HEK293 (cell line): ENCODE data around the gene STPG3.
A peak's percentile ranks its signal among the peaks of the same experiment; 100 is the strongest.

Source experiments
- FEZF1 ChIP-seq: fragments of 450-650 bp; formaldehyde crosslinking; IDR thresholded peaks from 2 replicates; pipeline ENCODE4 v1.5.1; 2016; ENCODE audit warnings: missing biosample characterization, missing genetic modification characterization
- KLF9 ChIP-seq: fragments of 450-650 bp; formaldehyde crosslinking; IDR thresholded peaks from 2 replicates; pipeline ENCODE4 v1.5.1; 2016; ENCODE audit warnings: missing biosample characterization, missing genetic modification characterization, low read depth
- ZNF23 ChIP-seq: fragments of 450-650 bp; formaldehyde crosslinking; IDR thresholded peaks from 2 replicates; pipeline ENCODE4 v1.5.1; 2016; ENCODE audit warnings: missing biosample characterization, missing genetic modification characterization, borderline replicate concordance
- ZNF274 ChIP-seq, 2 experiments: fragments of 200-500 bp in 1 of 2; fragments of 450-650 bp in 1 of 2; sonication (Bioruptor generic) in 1 of 2; formaldehyde crosslinking in 1 of 2; IDR thresholded peaks; 2 replicates each; pipeline versions ENCODE4 v1.5.1 to v1.6.1; 2014 to 2016; ENCODE audit warnings: borderline replicate concordance in 1 of 2, inconsistent platforms in 1 of 2, low read length in 1 of 2, missing biosample characterization in 1 of 2, missing genetic modification characterization in 1 of 2
- ZNF837 ChIP-seq: fragments of 450-650 bp; formaldehyde crosslinking; IDR thresholded peaks from 2 replicates; pipeline ENCODE4 v1.5.1; 2016; ENCODE audit warnings: missing biosample characterization, missing genetic modification characterization
- TF ChIP-seq, protein P1 (sequence below): fragments of 450-650 bp; formaldehyde crosslinking; IDR thresholded peaks from 2 replicates; pipeline ENCODE4 v1.5.1; 2016; ENCODE audit warnings: missing biosample characterization, missing genetic modification characterization

DNA sequence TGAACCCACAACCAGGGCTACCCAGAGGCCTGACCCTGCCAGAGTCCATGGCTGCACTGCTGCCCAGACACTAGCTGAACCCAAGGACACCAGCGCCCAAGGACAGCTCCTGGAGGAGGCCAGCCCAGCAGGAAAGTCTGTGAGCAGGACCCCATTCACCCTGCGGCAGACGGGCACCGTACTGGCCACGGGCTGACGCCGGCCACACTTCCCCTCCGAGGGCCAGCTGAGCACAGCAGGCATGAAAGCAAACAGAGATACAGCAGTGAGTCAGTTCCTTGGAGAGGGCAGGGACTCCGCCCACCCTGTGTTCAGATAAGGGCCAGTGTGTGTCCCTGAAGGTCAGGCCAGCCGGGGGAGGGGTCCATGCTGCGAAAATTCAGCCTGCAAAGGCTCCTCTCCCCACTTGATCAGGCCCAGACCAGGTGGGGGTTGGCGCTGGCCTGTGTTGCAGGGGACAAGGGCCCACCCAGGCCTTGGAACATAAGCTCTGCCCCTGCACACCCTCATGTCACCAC lies 32.3 kb upstream of the STPG3 start:
- TF ChIP-seq, protein P1, sequence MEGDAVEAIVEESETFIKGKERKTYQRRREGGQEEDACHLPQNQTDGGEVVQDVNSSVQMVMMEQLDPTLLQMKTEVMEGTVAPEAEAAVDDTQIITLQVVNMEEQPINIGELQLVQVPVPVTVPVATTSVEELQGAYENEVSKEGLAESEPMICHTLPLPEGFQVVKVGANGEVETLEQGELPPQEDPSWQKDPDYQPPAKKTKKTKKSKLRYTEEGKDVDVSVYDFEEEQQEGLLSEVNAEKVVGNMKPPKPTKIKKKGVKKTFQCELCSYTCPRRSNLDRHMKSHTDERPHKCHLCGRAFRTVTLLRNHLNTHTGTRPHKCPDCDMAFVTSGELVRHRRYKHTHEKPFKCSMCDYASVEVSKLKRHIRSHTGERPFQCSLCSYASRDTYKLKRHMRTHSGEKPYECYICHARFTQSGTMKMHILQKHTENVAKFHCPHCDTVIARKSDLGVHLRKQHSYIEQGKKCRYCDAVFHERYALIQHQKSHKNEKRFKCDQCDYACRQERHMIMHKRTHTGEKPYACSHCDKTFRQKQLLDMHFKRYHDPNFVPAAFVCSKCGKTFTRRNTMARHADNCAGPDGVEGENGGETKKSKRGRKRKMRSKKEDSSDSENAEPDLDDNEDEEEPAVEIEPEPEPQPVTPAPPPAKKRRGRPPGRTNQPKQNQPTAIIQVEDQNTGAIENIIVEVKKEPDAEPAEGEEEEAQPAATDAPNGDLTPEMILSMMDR (tag by site-specific recombination): no peak
- no peak for TF ChIP-seq ZNF274 (IDR thresholded peaks at IDR 0.05; ENCODE audit: low read length)
- no peak for TF ChIP-seq ZNF274 (tag by site-specific recombination; IDR thresholded peaks at IDR 0.05; ENCODE audit: borderline replicate concordance)
- TF ChIP-seq KLF9 (tag by site-specific recombination): peak; percentile 54
- TF ChIP-seq ZNF837: no peak
- no peak for TF ChIP-seq FEZF1 (tag by site-specific recombination)
- no peak for TF ChIP-seq ZNF23 (tag by site-specific recombination)
